Measurements from ENCODE around the gene RAB42.
"Not testable (repeated sequence)": the region's sequence is repeated elsewhere in the genome, so short reads cannot be mapped to it uniquely, and the experiment has no call there.

Gene RAB42, protein sequence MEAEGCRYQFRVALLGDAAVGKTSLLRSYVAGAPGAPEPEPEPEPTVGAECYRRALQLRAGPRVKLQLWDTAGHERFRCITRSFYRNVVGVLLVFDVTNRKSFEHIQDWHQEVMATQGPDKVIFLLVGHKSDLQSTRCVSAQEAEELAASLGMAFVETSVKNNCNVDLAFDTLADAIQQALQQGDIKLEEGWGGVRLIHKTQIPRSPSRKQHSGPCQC

DNA sequence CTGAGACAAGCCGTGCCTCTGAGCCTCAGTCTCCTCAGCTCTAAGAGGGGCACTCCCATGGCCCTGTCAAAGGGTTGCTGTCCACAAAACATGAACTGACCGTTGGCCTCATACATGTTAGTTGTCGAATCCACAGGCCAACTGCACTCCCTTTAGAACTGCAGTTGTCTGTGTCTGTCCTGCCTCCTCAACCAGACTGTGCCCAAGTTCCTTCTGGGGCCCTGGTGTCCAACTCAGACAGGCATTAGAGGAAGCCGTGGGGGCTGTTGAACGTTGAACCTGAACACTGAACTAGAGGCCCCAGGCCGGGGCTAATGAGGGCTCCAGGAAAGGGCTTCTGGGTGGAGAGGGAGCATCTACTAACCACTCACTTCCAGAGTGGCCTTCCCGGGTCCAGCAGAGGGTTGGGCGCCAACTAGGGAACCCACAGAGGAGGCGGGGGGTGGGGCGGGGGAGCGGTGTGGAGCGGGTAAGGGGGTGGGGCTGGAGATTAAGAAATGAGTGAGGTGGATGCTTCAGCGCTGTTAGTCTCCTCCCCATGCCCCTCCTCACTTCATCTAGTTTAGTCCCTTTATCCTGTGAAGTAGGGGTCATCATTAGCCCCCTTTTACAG is at the start of gene RAB42:
RAB42 (plus strand) TSS at position 558 of the 613 bp plus-strand sequence. CDS start 247 bp downstream, outside the sequence.
- DNase-seq, result no peak

DNA sequence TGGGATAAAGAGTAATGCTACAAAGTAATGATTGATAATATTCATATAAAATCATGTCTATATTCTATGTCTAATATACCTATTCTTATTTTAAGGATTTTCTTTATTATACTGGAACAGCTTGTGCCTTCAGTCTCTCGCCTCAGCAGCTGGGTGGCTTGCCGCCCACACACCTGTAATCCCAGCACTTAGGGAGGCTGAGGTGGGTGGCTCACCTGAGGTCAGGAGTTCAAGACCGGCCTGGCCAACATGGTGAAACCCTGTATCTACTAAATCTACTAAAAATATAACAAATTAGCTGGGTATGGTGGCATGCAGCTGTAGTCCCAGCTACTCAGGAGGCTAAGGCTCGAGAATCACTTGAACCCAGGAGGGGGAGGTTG is 46.8 kb upstream of the RAB42 start:
- no peak for DNase-seq

DNA sequence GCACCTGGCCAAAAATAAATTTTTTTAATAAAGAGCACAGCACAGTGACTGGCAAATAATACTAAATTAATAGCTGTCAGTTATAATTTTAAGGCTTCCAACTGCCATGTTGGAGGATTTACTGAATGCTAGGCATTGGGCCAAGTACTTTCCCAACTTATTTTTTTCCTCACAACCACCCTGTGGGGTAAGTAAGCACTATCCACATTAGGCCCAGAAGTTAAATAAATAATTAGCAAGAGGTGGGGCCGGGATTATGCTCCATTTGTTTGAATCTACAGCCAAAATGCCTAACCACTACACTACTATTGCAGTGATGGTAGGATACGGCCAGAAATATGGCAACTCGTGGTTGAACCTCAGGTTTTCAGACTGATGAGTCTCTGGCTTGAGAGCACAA is 43.7 kb upstream of the RAB42 start:
- no peak for DNase-seq

DNA sequence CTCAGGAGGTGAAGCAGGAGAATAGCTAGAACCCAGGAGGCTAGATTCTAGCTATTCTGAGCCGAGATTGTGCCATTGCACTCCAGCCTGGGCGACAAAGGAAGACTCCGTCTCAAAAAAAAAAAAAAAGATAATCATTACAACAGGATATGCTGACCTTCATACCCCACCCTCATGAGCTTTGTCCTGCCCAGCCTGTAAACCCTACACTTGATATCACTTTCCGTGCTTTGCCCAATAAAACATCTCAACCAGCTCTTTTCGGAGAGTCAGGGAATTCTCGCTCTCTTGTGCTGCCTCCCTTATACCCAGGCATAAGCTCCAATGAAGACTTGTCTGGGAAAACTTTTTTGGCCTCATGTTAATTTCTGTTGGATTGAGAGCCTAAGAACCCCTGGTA is 40.7 kb upstream of the RAB42 start:
- no peak for DNase-seq

DNA sequence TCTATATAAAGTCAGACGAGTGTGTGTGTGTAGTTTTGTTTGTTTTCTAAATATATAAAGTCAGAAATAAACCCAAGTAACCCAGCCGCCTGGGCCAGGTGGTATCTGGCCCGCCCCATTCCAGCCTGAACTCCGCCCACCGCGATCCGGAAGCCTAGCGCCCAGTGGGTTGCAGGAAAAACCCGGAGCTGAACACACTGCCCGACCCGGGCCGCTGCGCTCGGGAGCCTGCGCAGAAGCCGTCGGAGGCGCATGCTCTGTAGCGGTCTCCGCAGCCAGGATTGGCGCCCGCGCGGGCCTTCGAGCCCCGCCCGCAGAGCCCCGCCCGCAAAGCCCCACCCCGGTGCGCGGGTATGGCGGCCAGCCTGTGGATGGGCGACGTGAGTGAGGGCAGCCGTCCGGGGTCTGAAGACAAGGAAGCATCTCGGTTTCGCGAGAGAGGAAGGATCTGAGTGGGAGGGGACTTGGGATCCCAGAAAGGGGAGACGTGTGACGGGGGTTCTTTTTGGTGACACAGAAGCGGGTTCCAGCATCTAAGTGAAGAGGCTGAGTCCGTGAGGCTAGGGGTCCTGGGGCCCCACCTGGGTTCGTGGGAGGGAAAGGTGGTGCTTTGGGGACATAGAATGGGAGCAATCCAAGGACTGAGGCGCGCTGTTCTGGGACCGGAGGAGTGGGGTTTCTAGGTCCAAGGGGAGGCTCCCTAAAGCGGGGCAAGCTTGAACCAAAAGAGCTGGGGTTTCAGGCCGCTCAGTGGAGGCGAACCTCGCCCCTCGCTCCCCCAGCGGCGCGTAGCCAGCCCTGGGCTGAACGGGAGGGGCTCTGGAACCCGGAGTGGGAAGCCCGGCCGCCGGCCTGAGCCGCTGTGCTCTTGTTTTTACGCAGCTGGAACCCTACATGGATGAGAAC is 39.1 kb upstream of the RAB42 start, which contains the start of gene TRNAU1AP:
TRNAU1AP (plus strand) TSS at position 328 of the 906 bp plus-strand sequence; CDS start at position 354, 26 bp downstream.
- DNase-seq, result peak; percentile 97

DNA sequence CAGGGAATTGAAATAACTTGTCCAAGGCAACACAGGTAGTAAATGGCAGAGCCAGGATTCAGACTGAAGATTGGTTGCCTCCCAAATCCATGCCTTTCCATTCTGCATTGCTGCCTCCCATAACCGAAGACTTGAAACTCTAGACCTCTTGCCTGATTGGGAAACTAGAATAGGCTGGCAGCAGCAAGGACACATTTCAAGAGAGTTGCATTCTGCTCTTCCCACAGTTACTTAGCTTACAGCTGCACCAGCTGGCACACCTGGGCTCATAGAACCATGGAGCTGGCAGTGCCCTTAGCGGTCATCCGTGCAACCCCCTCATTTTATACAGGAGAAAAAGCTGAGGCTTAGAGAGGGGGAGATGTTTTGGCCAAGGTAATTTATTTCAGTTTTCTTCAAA is 31.2 kb upstream of the RAB42 start:
- no peak for DNase-seq

DNA sequence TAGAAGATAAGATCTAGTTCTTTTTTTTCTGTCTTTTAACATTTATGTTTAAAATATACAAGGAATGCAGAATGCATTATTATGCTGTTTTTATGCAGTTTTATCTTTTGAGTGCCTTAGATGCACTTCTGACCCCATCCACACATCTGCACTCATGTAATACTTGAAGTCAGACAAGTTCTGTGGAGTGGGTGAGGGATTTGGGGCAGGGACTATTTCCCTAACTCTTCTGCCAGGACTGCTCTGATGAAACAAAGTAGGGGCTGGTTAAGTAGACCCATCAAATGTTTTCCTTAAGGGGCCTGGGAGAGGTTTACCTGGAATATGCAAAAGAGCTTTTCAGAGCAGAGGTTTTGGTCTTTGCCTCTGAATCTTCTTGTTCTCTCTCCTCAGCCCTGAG is 27.8 kb upstream of the RAB42 start:
- no peak for DNase-seq

DNA sequence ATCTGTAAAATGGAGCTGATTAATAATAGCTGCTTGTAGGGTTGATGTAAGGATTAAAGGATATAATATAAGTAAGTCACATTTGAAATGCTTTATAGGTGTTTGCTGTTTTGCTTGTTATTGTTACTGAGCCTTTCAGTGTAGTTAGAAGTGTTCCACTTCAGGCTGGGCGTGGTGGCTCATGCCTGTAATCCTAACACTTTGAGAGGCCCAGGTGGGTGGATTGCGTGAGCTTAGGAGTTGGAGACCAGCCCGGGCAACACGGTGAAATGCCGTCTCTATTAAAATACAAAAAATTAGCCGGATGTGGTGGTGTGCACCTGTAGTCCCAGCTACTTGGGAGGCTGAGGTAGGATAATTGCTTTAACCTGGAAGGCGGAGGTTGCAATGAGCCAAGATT is 27.0 kb upstream of the RAB42 start:
- no peak for DNase-seq

DNA sequence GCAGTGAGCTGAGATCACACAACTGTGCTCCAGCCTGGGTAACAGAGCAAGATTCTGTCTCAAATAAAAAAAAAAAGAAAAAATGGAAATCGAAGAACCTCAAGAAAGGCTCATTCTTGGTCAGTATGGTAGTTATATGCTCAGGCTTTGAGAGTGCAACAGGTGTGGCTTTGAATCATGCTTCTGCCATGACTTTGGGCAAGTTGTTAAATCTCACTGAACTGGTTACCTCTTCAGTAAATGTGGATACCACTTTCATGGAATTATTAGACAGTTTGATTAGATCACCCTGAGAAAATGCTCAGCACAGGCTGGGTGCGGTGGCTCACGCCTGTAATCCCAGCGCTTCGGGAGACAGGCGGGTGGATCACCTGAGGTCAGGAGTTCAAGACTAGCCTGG is 26.3 kb upstream of the RAB42 start:
- DNase-seq, result no peak

DNA sequence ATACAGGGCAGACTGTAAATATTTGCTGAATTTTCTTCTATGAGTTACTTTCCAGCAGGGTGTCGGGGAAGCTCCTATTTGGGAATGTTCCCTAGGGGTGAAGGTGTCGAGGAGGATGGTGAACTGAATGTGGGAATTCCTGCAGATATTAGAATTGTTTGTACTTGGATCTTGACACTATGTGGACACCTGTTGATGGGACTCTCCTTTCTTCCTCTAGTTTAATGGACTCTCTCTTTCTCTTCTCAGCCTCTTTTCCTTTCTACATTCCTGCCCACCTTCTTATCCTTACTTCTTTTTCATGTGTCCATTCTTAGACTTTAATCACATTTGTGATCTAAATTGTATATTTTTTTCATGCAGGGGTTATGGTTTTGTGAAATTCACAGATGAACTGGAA is 25.1 kb upstream of the RAB42 start:
- no peak for DNase-seq

DNA sequence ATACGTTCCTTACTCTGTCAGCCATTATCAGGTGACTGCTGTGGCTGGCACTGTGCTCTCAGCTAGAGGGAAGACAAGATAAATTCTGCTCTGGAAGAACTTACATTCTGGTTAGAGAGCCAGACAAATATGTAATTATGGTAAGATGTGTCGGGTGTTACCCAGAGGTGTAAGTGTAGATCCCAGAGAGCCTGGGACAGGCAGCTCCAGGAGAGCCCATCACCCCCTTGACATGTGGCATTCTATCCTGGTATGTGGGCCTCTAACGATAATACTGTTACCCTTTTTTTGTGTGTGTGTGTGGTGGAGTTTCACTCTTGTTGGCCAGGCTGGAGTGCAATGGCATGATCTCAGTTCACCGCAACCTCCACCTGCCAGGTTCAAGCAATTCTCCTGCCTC is 20.2 kb upstream of the RAB42 start:
- DNase-seq, result no peak

DNA sequence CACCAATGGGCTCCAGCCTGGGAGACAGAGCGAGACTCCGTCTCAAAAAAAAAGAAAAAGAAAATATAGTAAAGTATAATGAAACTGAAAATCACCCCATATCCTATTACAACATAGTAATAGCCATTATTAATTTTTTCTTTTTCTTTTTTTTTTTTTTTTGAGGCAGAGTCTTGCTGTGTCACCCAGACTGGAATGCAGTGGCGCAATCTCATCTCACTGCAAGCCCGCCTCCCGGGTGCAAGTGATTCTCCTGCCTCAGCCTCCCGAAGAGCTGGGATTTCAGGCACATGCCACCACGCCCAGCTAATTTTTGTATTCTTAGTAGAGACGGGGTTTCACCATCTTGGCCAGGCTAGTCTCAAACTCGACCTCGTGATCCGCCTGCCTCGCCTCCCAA is 19.2 kb upstream of the RAB42 start:
- not testable (repeated sequence) for DNase-seq

DNA sequence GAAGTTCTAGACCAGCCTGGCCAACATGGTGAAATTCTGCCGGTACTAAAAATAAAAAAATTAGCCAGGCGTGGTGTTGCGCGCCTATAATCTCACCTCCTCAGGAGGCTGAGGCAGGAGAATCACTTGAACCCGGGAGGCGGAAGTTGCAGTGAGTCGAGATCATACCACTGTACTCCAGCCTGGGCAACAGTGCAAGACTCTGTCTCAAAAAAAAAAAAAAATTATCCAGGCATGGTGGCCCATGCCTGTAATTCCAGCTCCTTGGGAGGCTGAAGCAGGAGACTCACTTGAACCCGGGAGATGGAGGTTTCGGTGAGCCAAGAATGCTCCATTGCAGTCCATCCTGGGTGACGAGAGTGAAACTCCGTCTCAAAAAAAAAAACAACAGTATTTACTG is 18.5 kb upstream of the RAB42 start:
- no peak for DNase-seq

DNA sequence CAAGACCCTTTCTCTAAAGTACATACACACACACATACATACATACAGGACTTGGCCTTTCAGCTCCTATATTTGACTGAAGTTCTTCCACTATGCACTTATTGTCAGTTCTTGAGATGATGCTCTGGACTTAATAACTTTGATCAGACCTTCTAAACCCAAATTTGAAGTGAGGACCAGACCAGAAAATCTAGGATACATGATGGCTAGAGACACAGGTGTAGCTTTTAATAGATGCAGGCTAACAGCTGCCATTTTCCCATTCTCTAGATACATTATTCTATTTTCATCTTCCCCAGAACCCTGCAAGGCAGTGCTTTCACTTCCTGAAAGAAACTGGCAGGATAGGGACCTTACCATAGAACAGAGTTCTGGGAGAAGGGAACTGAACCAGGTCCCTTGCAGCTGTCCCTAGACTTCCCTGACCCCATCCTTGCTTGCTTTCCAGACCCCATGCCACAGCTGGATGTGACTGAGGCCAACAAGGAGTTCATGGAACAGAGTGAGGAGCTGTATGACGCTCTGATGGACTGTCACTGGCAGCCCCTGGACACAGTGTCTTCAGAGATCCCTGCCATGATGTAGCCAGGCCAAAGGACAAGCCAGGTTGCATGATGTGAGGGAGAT is 14.9 kb upstream of the RAB42 start:
- DNase-seq, result peak; percentile 22

DNA sequence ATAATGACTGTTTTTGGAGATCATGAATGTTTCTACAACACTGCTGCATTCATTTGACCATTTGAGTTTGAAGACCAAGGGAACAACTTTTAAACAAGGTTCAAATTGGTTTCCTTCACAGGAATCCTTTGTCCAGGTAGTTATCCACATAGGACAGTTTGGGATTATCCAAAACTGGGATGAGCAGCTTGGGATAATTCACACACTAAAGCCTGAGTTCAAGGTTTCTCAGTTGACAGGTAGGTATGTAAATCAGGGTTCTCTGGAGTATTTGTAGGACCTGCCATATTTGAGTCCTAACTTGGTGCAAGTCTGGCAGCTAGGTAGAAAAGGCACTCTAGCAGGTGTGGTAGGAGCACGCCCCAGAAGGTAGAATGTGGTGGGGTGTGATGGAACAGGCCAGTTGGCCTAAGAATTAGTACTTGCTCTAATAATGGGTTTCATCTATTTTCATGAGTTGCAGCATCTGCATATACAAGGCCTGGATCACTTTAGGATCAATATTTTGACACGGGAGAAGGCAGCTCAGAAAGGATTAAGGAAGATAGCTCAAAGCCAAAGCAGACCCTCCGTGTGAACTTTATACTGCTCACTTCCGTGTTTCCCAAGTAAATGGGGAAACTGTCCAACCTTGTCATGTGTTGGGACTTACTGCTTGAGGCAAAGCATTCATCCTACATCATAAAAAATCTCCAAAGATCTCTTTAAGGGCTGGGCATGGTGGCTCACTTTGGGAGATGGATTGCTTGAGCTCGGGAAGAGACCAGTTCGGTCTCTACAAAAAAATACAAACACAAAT is 14.1 kb upstream of the RAB42 start:
- no peak for DNase-seq

DNA sequence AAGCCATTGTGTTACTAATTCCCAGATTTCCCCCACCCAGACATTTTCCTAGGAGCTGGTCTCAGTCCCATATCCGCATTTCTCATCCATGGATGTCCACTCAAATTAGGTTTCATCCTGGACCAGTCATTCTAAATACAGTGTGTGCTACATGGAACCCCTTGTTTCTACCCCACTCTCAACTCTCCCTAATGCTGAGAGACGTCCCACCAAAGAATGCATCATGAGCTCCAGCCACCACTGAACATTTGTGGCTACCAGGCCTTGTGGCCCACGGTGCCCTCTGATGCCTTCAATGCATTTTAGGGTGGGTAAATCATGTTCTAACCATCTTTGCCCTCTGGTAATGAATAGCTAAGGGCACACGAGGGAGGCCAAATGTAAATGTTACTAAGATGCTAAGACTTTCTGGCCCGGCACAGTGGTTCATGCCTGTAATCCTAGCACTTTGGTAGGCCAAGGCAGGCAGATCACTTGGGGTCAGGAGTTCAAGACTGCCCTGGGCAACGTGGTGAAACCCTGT is 13.3 kb upstream of the RAB42 start:
- DNase-seq, result no peak

DNA sequence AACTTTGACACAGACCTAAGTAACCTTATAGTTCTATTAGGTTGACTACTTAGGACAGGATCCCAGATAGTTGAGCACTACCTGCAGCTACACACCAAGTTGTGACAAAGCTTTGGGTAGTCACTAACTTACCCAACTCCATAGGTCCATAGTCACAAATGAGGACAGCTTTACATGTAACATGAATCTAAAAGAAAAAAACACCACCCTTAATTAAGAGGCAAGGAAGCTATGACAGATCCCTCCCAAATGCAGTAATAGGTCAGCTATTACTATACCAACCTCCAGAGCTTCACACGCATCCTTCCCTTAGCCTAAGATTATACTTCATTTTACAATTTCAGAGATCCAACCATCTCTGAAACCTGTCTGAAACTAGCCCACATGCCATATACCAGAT is 12.7 kb upstream of the RAB42 start:
- DNase-seq, result no peak

DNA sequence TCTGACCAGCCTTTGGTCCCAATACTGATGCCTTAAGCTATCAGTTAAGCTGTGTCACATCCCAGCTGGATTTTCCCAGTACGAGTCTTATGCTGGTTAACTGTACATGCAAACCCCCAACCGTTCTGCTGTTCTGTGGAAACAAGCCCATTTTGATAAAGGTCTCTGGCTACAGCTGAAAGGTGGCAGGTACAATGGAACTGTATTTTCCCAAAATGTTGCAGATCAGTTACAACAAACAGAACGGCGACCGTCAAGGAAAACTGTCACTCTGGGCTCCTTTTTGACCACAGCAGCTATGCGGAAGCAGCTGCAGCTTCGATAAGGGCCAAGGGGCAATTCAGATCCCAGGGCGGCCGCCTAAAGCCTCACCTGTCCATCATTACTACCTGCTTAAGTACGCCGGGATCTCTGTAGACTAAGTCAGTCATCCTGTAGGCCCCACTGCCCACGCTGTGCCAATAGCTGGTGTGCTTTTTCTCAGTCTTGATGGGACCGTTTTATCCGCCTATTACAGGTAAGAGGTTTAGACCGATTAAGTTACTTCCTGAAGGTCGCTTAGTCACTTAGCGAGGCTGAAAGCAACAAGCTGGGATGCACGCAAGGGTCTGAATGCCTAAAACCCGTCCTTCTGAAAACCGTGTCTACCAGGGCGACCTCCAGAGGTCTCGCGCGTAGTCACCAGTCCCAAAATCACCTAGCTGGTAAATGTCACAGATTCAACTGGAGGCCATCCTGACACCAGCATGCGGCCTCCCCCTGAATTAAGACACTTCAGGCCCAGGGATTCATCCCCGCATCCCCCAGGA is 11.1 kb upstream of the RAB42 start:
- peak; percentile 65 for DNase-seq

DNA sequence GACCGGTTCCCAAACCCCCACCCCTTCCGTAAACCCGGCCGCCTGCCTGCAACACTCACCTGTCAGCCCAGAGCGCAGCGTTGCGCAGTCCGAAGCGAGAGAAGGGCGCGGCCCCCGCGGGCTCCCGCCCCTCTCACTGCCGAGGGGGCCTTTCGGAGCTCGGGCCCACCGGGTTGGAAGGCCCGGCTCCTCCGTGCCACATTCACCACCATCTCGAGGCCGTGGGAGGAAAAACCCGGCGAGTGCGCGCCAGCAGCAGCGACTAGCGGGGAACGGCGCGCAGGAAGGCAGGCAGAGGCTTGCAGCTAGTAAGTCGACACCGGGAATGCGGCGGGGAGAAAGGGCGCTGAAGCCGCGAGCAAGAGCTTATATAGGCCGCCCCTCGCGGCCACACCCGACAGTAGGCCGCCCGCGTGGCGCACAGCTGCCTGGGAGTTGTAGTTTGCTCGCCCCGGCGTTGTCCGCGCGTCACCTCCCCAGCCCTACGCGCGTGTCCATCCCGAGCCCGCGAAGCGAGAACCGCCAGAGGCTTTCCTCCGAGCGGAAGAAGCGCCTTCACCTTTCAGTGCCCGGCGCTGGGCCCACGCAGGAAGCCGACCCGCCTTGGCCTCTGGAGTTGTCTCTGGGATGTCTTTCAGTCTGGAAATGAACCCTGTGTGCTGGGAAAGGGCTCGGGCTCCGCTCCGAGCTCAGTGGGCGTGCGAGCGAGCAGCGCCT is 10.4 kb upstream of the RAB42 start:
- DNase-seq, result peak; percentile 93

DNA sequence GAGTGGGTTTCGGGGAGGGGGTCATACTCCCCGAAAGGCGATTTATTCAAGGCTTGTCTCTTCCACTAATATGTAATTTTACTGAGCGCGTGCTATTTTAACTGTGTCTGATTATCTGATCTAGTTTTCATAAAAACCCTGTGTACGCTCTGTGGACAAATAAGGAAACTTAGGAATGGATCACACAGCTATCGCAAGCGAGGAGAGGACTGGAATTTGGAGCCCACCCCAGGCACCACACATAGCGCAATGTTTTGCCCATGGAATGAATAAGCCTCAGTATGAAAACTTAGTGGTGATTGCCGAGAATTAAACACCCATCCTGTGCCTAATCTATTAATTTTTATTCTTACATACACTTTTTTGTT is 9.8 kb upstream of the RAB42 start:
- no peak for DNase-seq

All from activated naive CD4-positive, alpha-beta T cell treated with Interleukin-2 at 50 U/mL for 16 hours (primary cell).